H1 (cell line): ENCODE data around the gene CNOT3. TPM values are rescaled to one million over a fixed set of nuclear protein-coding genes. Genes with fewer than 3 reads are reported as not detected.

ENCODE experiments used
- BCL11A ChIP-seq, 2 experiments: IDR thresholded peaks; one replicate each; pipeline ENCODE4 v1.6.1; 2011; ENCODE audit warnings: low read depth in 2 of 2, low read length in 2 of 2, mild to moderate bottlenecking in 2 of 2
- BRCA1 ChIP-seq: IDR thresholded peaks from 2 replicates; pipeline ENCODE4 v1.6.1; 2012; ENCODE audit warnings: low read depth, low read length, improper control_type of control experiment
- CEBPB ChIP-seq: IDR thresholded peaks from 2 replicates; pipeline ENCODE4 v1.6.1; 2012; ENCODE audit warnings: low read depth, low read length
- HDAC2 ChIP-seq, 2 experiments: fragments of 300-600 bp in 1 of 2; sonication (generic) in 1 of 2; IDR thresholded peaks; 2 replicates each; pipeline ENCODE4 v1.6.1; 2011 to 2012; ENCODE audit warnings: low read depth in 2 of 2, low read length in 2 of 2, mild to moderate bottlenecking in 2 of 2, moderate library complexity in 2 of 2, borderline replicate concordance in 1 of 2, inconsistent platforms in 1 of 2
- RNF2 ChIP-seq: fragments of 200-900, 300-1000 bp; sonication (generic); IDR thresholded peaks from 2 replicates; pipeline ENCODE4 v1.7.1; 2016; ENCODE audit warnings: borderline replicate concordance, low read depth, mild to moderate bottlenecking, antibody characterized with exemption, low read length; ENCODE audit not compliant: poor library complexity, severe bottlenecking; ENCODE audit errors: missing control alignments
- polyA plus RNA-seq, 7 experiments: library from polyadenylated mRNA; depleted of rRNA in 3 of 7; stranded (reverse) in 5 of 7; unstranded in 2 of 7; fragments of >200 nt in 5 of 7; fragments of 200-250 nt in 2 of 7; gene quantifications; 1 replicate in 5 of 7; 2 replicates in 1 of 7; 4 replicates in 1 of 7; pipeline versions ENCODE4 v1.2.1 to v1.2.3, GENCODE V29; 2011 to 2013; ENCODE audit warnings: missing spikeins in 2 of 7, mixed read lengths in 2 of 7
- total RNA-seq: library from RNA; stranded (reverse); fragmentation: NEBNext Ultra II Directional; extraction: Animal tissue kit (Norgen Biotek cat#: 25700); gene quantifications from 2 replicates; pipeline ENCODE4 v1.2.1, GENCODE V29; 2021

The CNOT3 gene
- total and polyA plus RNA-seq, 2 of the 8 experiments (the other 6 are each of a cell fraction or from before 2014, with no cell fraction given): 21.2 to 86.4 TPM

GRCh38 chr19:54138489-54139256 lies 1.1 kb downstream of the CNOT3 start (continued):
- no peak for TF ChIP-seq HDAC2 (IDR thresholded peaks at IDR 0.05; ENCODE audit: borderline replicate concordance in 1 of 2, low read depth in 2 of 2, low read length in 2 of 2)
- TF ChIP-seq CEBPB: no peak
- no peak for TF ChIP-seq BCL11A (IDR thresholded peaks at IDR 0.05; ENCODE audit: low read depth in 2 of 2, low read length in 2 of 2)
- TF ChIP-seq BRCA1: no peak
- TF ChIP-seq RNF2: no peak
